Measurements from ENCODE around the gene MAD2L2.
A peak's percentile ranks its signal among the peaks of the same experiment; 100 is the strongest.

The MAD2L2 gene

DNA sequence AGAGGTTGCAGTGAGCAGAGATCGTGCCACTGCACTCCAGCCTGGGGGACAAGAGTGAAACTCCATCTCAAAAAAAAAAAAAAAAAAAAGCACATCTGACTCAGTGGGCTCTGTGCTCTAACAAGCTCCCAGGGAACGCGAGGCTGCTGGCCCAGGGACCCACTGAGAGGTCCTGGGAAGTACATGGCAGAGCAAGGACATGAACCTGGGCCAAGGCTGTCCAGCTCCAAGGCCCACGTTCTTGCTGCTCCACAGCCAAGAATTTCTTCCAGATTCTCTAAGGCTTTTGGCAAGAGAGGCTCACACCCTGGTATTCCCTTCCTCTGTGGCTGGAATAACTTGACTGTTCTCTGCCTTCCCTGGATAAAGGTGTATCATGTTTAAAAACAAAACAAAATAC lies 39.6 kb upstream of the MAD2L2 start:
- no peaks in the 10 kb centered on the region for H3F3A ChIP-seq (ENCODE audit: insufficient read depth)
- no peaks in the 10 kb centered on the region for H3K27me3 ChIP-seq (ENCODE audit: low read length)
- H3K9me3 ChIP-seq (ENCODE audit: insufficient read depth, low read length), result no peaks in the 10 kb centered on the region
- H3K4me2 ChIP-seq (ENCODE audit: low read depth, low read length, poor library complexity, severe bottlenecking), result no peak overlapping the region
- no peaks in the 10 kb centered on the region for H3K79me2 ChIP-seq (ENCODE audit: insufficient read depth, low read length)
- no peak for TF ChIP-seq EZH2phosphoT487 (conservative IDR thresholded peaks at IDR 0.05; ENCODE audit: low read length)
- TF ChIP-seq, protein P1, sequence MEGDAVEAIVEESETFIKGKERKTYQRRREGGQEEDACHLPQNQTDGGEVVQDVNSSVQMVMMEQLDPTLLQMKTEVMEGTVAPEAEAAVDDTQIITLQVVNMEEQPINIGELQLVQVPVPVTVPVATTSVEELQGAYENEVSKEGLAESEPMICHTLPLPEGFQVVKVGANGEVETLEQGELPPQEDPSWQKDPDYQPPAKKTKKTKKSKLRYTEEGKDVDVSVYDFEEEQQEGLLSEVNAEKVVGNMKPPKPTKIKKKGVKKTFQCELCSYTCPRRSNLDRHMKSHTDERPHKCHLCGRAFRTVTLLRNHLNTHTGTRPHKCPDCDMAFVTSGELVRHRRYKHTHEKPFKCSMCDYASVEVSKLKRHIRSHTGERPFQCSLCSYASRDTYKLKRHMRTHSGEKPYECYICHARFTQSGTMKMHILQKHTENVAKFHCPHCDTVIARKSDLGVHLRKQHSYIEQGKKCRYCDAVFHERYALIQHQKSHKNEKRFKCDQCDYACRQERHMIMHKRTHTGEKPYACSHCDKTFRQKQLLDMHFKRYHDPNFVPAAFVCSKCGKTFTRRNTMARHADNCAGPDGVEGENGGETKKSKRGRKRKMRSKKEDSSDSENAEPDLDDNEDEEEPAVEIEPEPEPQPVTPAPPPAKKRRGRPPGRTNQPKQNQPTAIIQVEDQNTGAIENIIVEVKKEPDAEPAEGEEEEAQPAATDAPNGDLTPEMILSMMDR (IDR thresholded peaks at IDR 0.05; ENCODE audit: insufficient read depth, low read length, poor library complexity, severe bottlenecking), result no peak
- H3K4me3 ChIP-seq (ENCODE audit: insufficient read depth, low read length, poor library complexity, severe bottlenecking), result no peak overlapping the region
- no peak overlapping the region for H2AFZ ChIP-seq (ENCODE audit: low read depth, low read length, severe bottlenecking)
- no peaks in the 10 kb centered on the region for H3K9me2 ChIP-seq (replicated peaks; ENCODE audit: insufficient read depth, low read length)
- no peak overlapping the region for H3K27ac ChIP-seq (ENCODE audit: low read depth, low read length)
- H3K9ac ChIP-seq (ENCODE audit: low read length), result no peak overlapping the region
- H4K20me1 ChIP-seq (ENCODE audit: low read depth, low read length), result no peaks in the 10 kb centered on the region
- no peaks in the 10 kb centered on the region for H3K36me3 ChIP-seq (ENCODE audit: low read length)

DNA sequence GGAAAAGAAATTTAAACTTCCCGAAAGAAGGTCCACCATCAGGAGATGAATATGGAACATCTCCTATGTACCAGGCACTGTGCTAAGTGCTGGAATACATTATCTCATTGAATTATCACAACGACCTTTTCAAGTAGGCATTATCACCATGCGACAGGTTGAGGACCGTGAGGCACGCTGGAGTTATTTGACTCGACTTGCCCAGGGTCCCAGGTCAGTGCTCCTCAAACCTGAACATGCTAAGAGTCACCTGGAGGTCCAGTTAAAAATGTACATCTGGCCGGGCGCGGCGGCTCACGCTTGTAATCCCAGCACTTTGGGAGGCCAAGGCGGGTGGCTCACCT lies 39.1 kb upstream of the MAD2L2 start:
- no peak overlapping the region for H3K4me3 ChIP-seq (ENCODE audit: insufficient read depth, low read length, poor library complexity, severe bottlenecking)
- no peaks in the 10 kb centered on the region for H3K9me2 ChIP-seq (replicated peaks; ENCODE audit: insufficient read depth, low read length)
- H3K79me2 ChIP-seq (ENCODE audit: insufficient read depth, low read length), result no peaks in the 10 kb centered on the region
- peak overlapping the region; percentile 69 for H2AFZ ChIP-seq (ENCODE audit: low read depth, low read length, severe bottlenecking)
- no peaks in the 10 kb centered on the region for H3K27me3 ChIP-seq (ENCODE audit: low read length)
- H3K36me3 ChIP-seq (ENCODE audit: low read length), result no peaks in the 10 kb centered on the region
- H3K9ac ChIP-seq (ENCODE audit: low read length), result no peak overlapping the region
- no peaks in the 10 kb centered on the region for H3F3A ChIP-seq (ENCODE audit: insufficient read depth)
- H3K4me2 ChIP-seq (ENCODE audit: low read depth, low read length, poor library complexity, severe bottlenecking), result peak overlapping the region; percentile 46
- no peak overlapping the region for H3K27ac ChIP-seq (ENCODE audit: low read depth, low read length)
- TF ChIP-seq EZH2phosphoT487 (conservative IDR thresholded peaks at IDR 0.05; ENCODE audit: low read length), result no peak
- H3K9me3 ChIP-seq (ENCODE audit: insufficient read depth, low read length), result no peaks in the 10 kb centered on the region
- no peaks in the 10 kb centered on the region for H4K20me1 ChIP-seq (ENCODE audit: low read depth, low read length)

DNA sequence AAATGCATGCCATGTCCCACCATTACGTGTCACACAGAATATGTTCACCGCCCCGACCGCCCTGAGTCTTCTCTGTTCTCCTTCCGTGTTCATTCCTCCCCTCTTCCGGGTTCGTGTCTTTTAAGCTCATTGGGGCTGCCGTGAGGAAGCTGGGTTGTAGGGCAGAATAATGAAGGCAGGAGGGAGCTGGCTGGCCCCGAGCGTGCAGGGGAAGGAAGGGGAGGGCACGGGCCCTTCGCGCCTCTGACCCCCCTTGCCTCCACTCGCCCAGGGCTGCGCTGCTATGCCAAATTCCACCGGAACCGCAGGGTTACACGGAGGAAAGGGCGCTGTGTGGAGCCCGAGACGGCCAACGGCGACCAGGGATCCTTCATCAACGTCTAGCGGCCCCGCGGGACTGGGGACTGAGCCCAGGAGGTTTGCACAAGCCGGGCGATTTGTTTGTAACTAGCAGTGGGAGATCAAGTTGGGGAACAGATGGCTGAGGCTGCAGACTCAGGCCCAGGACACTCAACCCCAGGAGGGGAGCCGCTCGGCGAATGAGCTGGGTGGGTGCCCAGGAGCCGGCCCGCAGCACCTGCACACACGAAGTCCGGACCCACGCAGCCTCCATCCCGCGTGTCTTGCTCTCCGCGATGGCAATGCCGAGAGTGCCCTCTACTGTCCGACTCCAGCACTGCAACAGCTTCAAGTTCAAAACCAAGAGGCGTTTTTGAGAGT lies 38.5 kb upstream of the MAD2L2 start:
- Histone ChIP-seq H3K4me3 (ENCODE audit: insufficient read depth, low read length, poor library complexity, severe bottlenecking) (peak overlapping the region; percentile 9), H4K20me1 (ENCODE audit: low read depth, low read length) (no peaks in the 10 kb centered on the region), H3K9me2 (replicated peaks; ENCODE audit: insufficient read depth, low read length) (no peaks in the 10 kb centered on the region), H3K4me2 (ENCODE audit: low read depth, low read length, poor library complexity, severe bottlenecking) (peak overlapping the region; percentile 46), H3K27ac (ENCODE audit: low read depth, low read length) (no peak overlapping the region), H3K79me2 (ENCODE audit: insufficient read depth, low read length) (no peaks in the 10 kb centered on the region), H3K27me3 (ENCODE audit: low read length) (no peaks in the 10 kb centered on the region), H3K36me3 (ENCODE audit: low read length) (no peaks in the 10 kb centered on the region), H2AFZ (ENCODE audit: low read depth, low read length, severe bottlenecking) (peak overlapping the region; percentile 69), H3K9me3 (ENCODE audit: insufficient read depth, low read length) (no peaks in the 10 kb centered on the region), H3K9ac (ENCODE audit: low read length) (peak overlapping the region; percentile 37), H3F3A (ENCODE audit: insufficient read depth) (no peaks in the 10 kb centered on the region)
- TF ChIP-seq, protein P1 (IDR thresholded peaks at IDR 0.05; ENCODE audit: insufficient read depth, low read length, poor library complexity, severe bottlenecking), result peak; percentile 97
- TF ChIP-seq EZH2phosphoT487 (conservative IDR thresholded peaks at IDR 0.05; ENCODE audit: low read length), result no peak

DNA sequence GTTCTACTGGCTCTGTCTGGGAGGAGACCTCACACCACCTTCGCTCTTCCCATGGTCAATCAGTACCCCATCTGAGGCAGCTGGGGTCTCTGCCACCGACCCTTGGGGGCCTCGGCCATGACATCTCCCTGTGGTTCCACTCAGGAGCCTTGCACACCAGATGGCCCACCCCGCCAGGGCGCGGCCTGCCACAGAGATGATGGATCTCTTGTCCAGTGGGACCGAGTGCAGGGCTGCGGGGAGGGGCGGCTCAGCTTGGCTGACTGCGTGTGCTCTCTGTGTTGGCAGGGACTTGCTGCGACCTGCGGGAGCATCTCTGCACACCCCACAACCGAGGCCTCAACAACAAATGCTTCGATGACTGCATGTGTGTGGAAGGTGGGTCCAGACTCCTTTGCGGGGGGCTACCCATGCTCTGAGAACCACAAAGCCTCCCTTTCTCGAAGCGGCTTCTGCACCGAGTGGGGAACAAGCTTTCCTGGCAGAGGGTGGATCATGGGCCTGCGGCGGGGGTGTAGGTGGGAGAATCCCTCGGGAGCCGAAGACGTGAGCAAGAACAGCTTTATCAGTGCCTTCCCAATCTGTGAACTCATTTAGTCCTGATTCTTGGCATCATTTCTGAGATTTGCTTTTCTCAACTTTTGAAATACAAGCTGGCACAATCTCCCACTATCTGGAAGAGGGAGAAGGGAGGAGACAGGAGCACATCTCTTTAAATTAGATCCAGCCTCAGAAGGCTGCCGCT lies 34.1 kb upstream of the MAD2L2 start:
- Histone ChIP-seq H3K79me2 (ENCODE audit: insufficient read depth, low read length) (no peaks in the 10 kb centered on the region), H3K9me3 (ENCODE audit: insufficient read depth, low read length) (no peaks in the 10 kb centered on the region), H3K4me2 (ENCODE audit: low read depth, low read length, poor library complexity, severe bottlenecking) (no peak overlapping the region), H3K36me3 (ENCODE audit: low read length) (no peaks in the 10 kb centered on the region), H3K9ac (ENCODE audit: low read length) (no peak overlapping the region), H3K27me3 (ENCODE audit: low read length) (no peaks in the 10 kb centered on the region), H4K20me1 (ENCODE audit: low read depth, low read length) (no peaks in the 10 kb centered on the region), H3K27ac (ENCODE audit: low read depth, low read length) (no peak overlapping the region), H3F3A (ENCODE audit: insufficient read depth) (no peaks in the 10 kb centered on the region), H3K9me2 (replicated peaks; ENCODE audit: insufficient read depth, low read length) (no peaks in the 10 kb centered on the region), H3K4me3 (ENCODE audit: insufficient read depth, low read length, poor library complexity, severe bottlenecking) (no peak overlapping the region), H2AFZ (ENCODE audit: low read depth, low read length, severe bottlenecking) (no peak overlapping the region)
- TF ChIP-seq, protein P1 (IDR thresholded peaks at IDR 0.05; ENCODE audit: insufficient read depth, low read length, poor library complexity, severe bottlenecking), result no peak
- no peak for TF ChIP-seq EZH2phosphoT487 (conservative IDR thresholded peaks at IDR 0.05; ENCODE audit: low read length)
